Cerebellar cortex (tissue), 1 donor: ENCODE measurements around the gene PER1.

ENCODE experiments used
- DNase-seq: peaks from one replicate; pipeline ENCODE4 v3.0.0-alpha.2; 2015; ENCODE audit warnings: low spot score

Gene PER1

GRCh38 chr17:8166731-8167130 lies 14.5 kb upstream of the PER1 start:
- no peak for DNase-seq

- no peak for DNase-seq
Measured at GRCh38 chr17:8164815-8165131, 12.6 kb upstream of the PER1 start.

GRCh38 chr17:8163978-8164814 lies 12.0 kb upstream of the PER1 start:
- peak; percentile 73 for DNase-seq

- DNase-seq, result peak; percentile 57
Measured at GRCh38 chr17:8162997-8163977, 11.1 kb upstream of the PER1 start.

GRCh38 chr17:8162233-8162996 lies 10.2 kb upstream of the PER1 start, which contains the start of gene VAMP2:
TSS of gene VAMP2 (minus strand) at chr17:8162948. CDS start at chr17:8162879, 69 bp downstream.
- DNase-seq, result peak; percentile 58

DNA sequence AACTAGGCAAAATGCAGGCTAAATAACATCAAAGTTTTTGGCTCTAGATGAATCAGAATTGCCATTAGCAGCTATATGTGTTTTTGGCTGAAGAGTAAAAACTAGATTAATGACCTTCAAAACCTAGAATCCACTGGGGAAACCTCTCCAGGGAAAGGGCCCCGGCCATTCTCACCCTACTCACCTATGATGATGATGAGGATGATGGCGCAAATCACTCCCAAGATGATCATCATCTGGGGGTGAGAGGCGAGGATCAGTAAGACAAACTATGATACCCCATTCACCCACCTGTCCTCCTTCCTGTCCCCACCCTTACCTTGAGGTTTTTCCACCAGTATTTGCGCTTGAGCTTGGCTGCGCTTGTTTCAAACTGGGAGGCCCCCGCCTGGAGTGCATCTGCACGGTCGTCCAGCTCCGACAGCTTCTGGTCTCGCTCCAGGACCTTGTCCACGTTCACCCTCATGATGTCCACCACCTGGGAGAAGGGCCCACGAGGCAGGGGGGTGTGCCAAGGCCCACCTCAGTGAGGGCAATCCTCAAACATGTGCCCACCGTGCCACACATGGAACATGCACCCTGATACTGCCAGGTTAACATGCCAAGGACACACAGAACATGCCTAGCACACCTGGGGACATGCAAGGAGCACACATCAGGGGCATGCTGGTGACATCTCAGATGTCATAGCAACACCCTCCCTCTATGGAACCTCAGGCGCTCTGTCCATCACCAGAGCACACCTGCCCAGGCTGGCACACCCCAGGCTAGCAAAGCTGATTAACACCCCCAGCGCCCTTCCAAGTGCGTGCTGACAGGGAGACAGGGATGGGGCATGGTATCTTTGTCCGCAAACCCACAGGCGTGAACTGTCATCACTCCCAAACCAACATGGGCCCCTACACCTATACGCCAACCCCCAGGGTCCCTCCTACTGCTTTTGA lies 9.4 kb upstream of the PER1 start:
- DNase-seq, result no peak

DNA sequence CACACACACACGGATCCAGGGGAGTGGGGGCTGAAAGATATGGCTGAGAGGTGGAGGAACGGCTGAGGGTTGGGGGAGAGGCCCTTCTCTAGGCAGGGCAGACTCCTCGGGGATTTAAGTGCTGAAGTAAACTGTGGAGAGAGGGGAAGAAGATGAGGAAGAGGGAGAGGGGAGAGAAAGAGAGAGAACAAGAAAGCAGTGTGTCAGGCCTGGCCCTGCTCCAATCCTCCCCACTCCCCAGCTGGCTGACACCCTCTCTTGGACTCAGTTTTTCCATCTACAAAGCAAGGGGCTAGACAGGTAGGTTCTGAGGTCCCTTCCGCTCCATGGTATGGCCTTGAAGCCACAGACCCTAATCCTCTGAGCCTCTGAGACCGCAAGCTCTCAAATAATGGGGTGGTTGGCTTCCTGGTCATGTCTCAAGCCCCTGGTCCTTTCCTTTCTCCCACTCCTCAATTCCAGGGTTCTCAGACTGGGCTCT lies 8.6 kb upstream of the PER1 start:
- no peak for DNase-seq

- DNase-seq, result no peak
Measured at GRCh38 chr17:8160224-8160577, 8.0 kb upstream of the PER1 start.

DNA sequence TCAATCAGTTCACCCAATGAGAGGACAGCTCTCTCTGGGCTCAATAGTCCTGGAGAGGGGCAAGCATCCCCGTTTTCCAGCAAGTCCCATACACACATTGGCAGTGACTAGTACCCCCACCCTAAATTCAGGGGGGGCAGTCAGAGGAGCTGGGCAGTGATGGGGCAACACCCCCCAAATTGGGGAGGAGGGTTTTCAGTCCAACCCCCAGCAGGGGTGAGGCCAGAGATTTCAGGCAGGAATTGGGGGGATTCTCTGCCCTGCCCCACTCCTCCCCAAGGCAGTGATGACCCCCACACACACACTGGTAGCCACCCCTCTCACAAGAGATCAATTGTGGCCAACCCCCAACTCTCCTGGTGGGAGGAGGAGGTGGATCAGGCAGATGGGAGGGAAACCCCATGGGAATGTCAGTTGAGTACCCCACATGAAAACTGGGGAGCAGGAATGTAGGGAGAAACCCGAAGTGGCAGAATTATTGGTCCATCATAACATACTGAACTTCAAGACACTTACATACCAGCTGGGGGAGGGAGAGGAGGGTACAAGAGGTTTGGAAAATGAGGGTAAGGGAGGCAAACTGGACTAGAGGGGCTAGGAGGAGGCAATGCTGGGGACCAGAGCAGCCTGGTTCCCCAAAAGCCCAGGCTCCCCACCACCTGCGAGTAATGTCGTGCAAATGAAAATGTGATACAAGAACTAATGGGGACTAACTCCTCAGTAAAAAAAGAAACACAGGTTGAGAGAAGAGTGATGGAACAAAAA lies 7.4 kb upstream of the PER1 start:
- no peak for DNase-seq

DNA sequence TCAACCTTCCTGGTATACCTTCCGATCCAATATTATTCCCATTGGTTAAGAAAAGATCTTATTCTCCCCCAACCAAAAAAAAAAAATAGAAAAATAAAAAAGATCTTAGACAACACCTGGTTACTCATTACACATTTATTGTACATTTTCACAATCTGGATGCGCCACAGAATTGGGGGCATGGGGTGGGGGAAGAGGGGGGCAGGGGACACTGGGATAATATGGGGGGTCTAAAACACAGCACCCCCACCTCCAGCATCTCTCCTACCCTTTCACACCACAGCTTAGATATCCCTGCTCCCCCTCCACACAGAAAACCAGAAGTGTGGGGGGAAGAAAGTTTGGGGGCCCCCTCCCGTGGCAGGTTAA lies 6.8 kb upstream of the PER1 start:
- no peak for DNase-seq

DNA sequence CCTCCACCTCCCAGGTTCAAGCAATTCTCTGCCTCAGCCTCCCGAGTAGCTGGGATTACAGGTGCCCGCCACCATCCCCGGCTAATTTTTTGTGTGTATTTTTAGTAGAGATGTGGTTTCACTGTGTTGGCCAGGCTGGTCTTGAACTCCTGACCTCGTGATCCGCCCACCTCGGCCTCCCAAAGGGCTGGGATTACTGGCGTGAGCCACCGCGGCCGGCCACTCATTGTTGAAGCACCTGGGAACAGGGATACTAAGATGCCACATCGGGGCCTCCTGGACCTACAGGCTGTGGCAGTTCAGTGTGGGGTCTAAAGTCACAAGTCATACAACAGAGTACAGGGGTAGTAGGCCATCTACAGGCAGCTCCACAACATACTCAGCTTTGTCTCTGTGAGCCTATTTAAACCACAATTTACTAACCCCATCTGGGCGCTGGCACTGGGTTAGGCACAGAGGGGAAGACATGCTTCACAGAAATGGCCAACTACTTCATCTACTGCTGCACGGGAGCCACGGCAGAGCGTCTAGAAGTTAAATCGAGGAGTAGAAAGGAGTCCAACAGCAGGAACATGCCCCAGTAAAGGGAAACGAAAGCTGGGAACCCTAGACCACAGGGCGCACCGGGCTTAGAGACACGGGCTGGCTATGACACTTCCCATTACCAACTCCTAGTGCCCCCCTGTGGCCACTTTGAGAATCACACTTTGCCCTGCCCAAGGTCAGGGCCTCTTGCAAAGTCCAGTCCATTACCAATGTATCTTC lies 6.2 kb upstream of the PER1 start:
- DNase-seq, result peak; percentile 93

- peak; percentile 100 for DNase-seq
Measured at GRCh38 chr17:8156246-8156992, 4.2 kb upstream of the PER1 start.

GRCh38 chr17:8155996-8156245 lies 3.7 kb upstream of the PER1 start:
- DNase-seq, result no peak

- DNase-seq, result no peak
Measured at GRCh38 chr17:8155231-8155995, 3.2 kb upstream of the PER1 start.

DNA sequence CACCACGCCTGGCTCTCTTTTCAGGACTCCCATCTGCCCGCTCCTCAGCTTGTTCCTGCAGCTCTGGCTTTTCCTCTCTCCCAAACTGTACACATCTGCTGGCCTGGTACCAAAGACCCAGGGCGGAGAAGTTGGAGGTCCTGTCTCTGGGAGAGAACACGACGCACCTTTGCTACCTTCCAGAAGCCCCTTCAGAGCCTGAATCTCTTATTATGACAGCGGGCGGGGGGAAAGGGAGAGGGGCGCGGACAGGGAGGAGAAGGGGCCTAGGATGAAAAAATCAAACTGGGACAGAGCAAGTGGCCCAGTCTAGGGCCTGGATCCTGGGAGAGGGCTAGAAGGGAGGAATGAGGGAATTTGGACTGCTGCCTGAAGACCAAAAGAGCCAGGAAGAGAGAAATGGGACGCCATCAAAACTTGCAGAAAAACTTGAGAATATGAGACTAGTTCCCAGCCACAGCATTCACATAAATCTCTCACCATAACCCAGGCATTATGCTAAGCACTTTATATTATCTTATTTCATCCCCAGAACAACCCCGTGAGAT lies 2.5 kb upstream of the PER1 start:
- DNase-seq, result no peak

DNA sequence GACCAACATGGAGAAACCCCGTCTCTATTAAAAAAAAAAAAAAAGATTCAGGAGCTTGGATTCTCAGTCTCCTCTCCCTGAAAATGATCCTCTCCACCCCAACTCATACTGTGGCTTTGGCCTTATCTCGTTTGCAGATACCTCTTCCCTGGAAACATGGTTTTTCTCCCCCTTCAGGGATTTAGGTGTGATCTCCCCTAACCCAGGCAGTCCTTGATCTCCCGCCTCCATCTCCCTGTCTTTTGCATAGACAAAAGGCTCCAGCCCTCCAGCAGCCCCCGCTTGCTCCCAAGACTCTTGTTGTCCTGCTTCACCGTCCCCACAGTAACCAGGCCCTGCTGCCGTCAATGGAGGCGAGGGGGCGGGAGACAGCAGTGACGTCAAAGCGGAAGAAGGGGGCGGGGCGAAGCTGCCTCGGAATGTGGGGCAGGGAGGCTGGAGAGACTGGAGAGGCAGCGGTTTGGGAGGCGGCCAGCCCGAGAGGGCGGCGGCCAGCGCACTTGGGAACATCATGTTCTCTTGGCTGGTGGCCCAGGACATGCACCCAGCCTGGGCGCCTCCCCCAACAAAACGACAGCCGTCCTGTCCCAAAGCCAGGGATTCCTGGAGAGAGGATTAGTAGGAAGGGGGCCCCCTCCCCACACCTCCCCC lies 1.9 kb upstream of the PER1 start:
- peak; percentile 89 for DNase-seq

DNA sequence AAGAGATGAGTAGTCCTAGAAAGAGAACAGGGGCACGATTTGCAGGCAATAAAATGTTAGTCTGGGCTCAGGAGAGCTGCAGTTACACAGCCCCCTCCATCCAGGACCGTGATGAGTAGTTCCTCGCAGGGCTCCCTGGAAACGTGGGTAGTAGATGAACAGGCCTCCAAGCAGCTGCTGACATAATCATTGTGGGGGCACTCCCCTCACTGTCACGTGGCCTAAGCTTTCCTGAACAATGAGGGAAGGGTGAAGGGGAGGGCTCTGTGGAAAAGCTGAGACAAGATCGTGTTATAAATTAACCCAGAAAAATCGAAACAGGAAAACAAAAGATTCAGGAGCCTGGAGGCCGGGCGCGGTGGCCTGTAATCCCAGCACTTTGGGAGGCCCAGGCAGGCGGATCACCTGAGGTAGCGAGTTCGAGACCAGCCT lies 1.3 kb upstream of the PER1 start:
- peak; percentile 66 for DNase-seq
